Measurements from ENCODE around the gene CCDC102A.

CCDC102A gene

GRCh38 chr16:57537581-57538234 lies 1.3 kb upstream of the CCDC102A start:
- DNase-seq (ENCODE audit: low spot score) = peak; percentile 67

- DNase-seq (ENCODE audit: low spot score) = no peak
Measured at GRCh38 chr16:57537194-57537505, 779 bp upstream of the CCDC102A start.

- peak; percentile 96 for DNase-seq (ENCODE audit: low spot score)
Measured at GRCh38 chr16:57535680-57536305, 578 bp downstream of the CCDC102A start.

- no peak for DNase-seq (ENCODE audit: low spot score)
Measured at GRCh38 chr16:57534881-57535658, 1.3 kb downstream of the CCDC102A start.

- no peak for DNase-seq (ENCODE audit: low spot score)
Measured at GRCh38 chr16:57534337-57534880, 2.0 kb downstream of the CCDC102A start.

GRCh38 chr16:57533431-57534336 lies 2.7 kb downstream of the CCDC102A start:
- DNase-seq (ENCODE audit: low spot score) = no peak

- DNase-seq (ENCODE audit: low spot score) = no peak
Measured at GRCh38 chr16:57532266-57532625, 4.1 kb downstream of the CCDC102A start.

- DNase-seq (ENCODE audit: low spot score) = no peak
Measured at GRCh38 chr16:57531635-57532265, 4.6 kb downstream of the CCDC102A start.

- DNase-seq (ENCODE audit: low spot score) = no peak
Measured at GRCh38 chr16:57531253-57531575, 5.2 kb downstream of the CCDC102A start.

GRCh38 chr16:57530522-57531252 lies 5.7 kb downstream of the CCDC102A start:
- DNase-seq (ENCODE audit: low spot score) = no peak

- DNase-seq (ENCODE audit: low spot score) = peak; percentile 81
Measured at GRCh38 chr16:57530104-57530521, 6.3 kb downstream of the CCDC102A start.

- no peak for DNase-seq (ENCODE audit: low spot score)
Measured at GRCh38 chr16:57529391-57530103, 6.8 kb downstream of the CCDC102A start.

GRCh38 chr16:57528499-57529390 lies 7.6 kb downstream of the CCDC102A start:
- no peak for DNase-seq (ENCODE audit: low spot score)

- no peak for DNase-seq (ENCODE audit: low spot score)
Measured at GRCh38 chr16:57527610-57528360, 8.6 kb downstream of the CCDC102A start.

- no peak for DNase-seq (ENCODE audit: low spot score)
Measured at GRCh38 chr16:57527027-57527426, 9.3 kb downstream of the CCDC102A start.

- DNase-seq (ENCODE audit: low spot score) = no peak
Measured at GRCh38 chr16:57526498-57526897, 9.9 kb downstream of the CCDC102A start.

- DNase-seq (ENCODE audit: low spot score) = no peak
Measured at GRCh38 chr16:57525761-57526160, 10.6 kb downstream of the CCDC102A start.

- DNase-seq (ENCODE audit: low spot score) = no peak
Measured at GRCh38 chr16:57522960-57523359, 13.4 kb downstream of the CCDC102A start.

Measured in activated CD4-positive, alpha-beta T cell treated with anti-CD3 and anti-CD28 coated beads, Interleukin-2, Interleukin-4, amounts not matched to agents 100 ng/mL and 50 ng/mL, durations not matched to agents 16 hours and 8 hours (primary cell).